ENCODE data around the gene ALPI.

ALPI gene

GRCh38 chr2:232460171-232460570 lies 4.2 kb downstream of the ALPI start:
- H4K20me1 ChIP-seq (ENCODE audit: insufficient read depth, low read length): peaks cover 7% of the 10 kb centered on the region; the same call in 1 of the 2 replicates
- TF ChIP-seq CTCF (IDR thresholded peaks at IDR 0.05; ENCODE audit: borderline replicate concordance, extremely low read depth, low read length, poor library complexity, severe bottlenecking): no peak
- TF ChIP-seq EZH2 (IDR thresholded peaks at IDR 0.05; ENCODE audit: borderline replicate concordance, low read depth, low read length, severe bottlenecking): no peak
- H3K27me3 ChIP-seq (ENCODE audit: insufficient read depth, low read length, poor library complexity): no peaks in the 10 kb centered on the region
- H3K36me3 ChIP-seq (ENCODE audit: insufficient read depth, low read length): no peaks in the 10 kb centered on the region
- no peak overlapping the region for H3K27ac ChIP-seq (ENCODE audit: low read length)
- H3K9ac ChIP-seq (ENCODE audit: low read depth, low read length): no peak overlapping the region
- no peaks in the 10 kb centered on the region for H3K4me1 ChIP-seq (ENCODE audit: insufficient read depth, low read length)
- H3K4me3 ChIP-seq (ENCODE audit: low read depth in 1 of 2, low read length in 2 of 2): no peak overlapping the region
- no peak for DNase-seq
- no peaks in the 10 kb centered on the region for H3K79me2 ChIP-seq (ENCODE audit: insufficient read depth, low read length)
- no peak for ATAC-seq (ENCODE audit: insufficient read depth, low read depth)
- no peak overlapping the region for H2AFZ ChIP-seq (ENCODE audit: low read depth, low read length)
- H3K9me3 ChIP-seq (ENCODE audit: insufficient read depth, low read length, severe bottlenecking): no peaks in the 10 kb centered on the region
- no peak overlapping the region for H3K4me2 ChIP-seq (ENCODE audit: insufficient read depth, low read length)

- Histone ChIP-seq H3K4me1 (ENCODE audit: insufficient read depth, low read length) (no peaks in the 10 kb centered on the region), H3K4me3 (ENCODE audit: low read depth in 1 of 2, low read length in 2 of 2) (no peak overlapping the region), H3K36me3 (ENCODE audit: insufficient read depth, low read length) (no peaks in the 10 kb centered on the region), H3K9me3 (ENCODE audit: insufficient read depth, low read length, severe bottlenecking) (no peaks in the 10 kb centered on the region), H4K20me1 (ENCODE audit: insufficient read depth, low read length) (no peaks in the 10 kb centered on the region), H3K27ac (ENCODE audit: low read length) (no peak overlapping the region), H3K27me3 (ENCODE audit: insufficient read depth, low read length, poor library complexity) (no peaks in the 10 kb centered on the region), H3K4me2 (ENCODE audit: insufficient read depth, low read length) (no peak overlapping the region), H3K9ac (ENCODE audit: low read depth, low read length) (no peak overlapping the region), H2AFZ (ENCODE audit: low read depth, low read length) (no peak overlapping the region), H3K79me2 (ENCODE audit: insufficient read depth, low read length) (no peaks in the 10 kb centered on the region)
- TF ChIP-seq CTCF (IDR thresholded peaks at IDR 0.05; ENCODE audit: borderline replicate concordance, extremely low read depth, low read length, poor library complexity, severe bottlenecking) (no peak), EZH2 (IDR thresholded peaks at IDR 0.05; ENCODE audit: borderline replicate concordance, low read depth, low read length, severe bottlenecking) (no peak)
- ATAC-seq (ENCODE audit: insufficient read depth, low read depth) (no peak), DNase-seq (no peak)
Measured at GRCh38 chr2:232463701-232464543, 8.0 kb downstream of the ALPI start.

DNA sequence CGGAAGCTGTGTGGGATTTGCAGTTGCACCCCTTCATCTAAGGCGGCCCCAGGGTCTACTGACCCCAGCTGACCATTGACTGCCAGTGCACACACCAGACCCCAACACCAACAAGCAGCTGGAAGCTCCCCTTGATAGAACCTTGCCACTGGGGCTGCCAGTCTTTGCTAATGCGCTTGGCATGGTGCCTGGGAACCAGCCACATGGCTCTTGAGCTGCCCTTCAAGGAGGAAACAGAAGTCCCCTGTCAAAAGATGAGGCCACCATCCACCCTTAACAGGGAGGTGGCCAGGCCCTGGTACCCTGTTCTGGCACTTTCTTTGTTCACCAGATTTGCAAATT lies 8.6 kb downstream of the ALPI start:
- no peaks in the 10 kb centered on the region for H3K36me3 ChIP-seq (ENCODE audit: insufficient read depth, low read length)
- H3K27ac ChIP-seq (ENCODE audit: low read length): no peak overlapping the region
- no peaks in the 10 kb centered on the region for H3K9me3 ChIP-seq (ENCODE audit: insufficient read depth, low read length, severe bottlenecking)
- H2AFZ ChIP-seq (ENCODE audit: low read depth, low read length): no peak overlapping the region
- H3K4me3 ChIP-seq (ENCODE audit: low read depth in 1 of 2, low read length in 2 of 2): no peak overlapping the region
- no peak for ATAC-seq (ENCODE audit: insufficient read depth, low read depth)
- no peaks in the 10 kb centered on the region for H3K79me2 ChIP-seq (ENCODE audit: insufficient read depth, low read length)
- no peak overlapping the region for H3K9ac ChIP-seq (ENCODE audit: low read depth, low read length)
- DNase-seq: no peak
- H3K27me3 ChIP-seq (ENCODE audit: insufficient read depth, low read length, poor library complexity): no peaks in the 10 kb centered on the region
- TF ChIP-seq EZH2 (IDR thresholded peaks at IDR 0.05; ENCODE audit: borderline replicate concordance, low read depth, low read length, severe bottlenecking) (no peak), CTCF (IDR thresholded peaks at IDR 0.05; ENCODE audit: borderline replicate concordance, extremely low read depth, low read length, poor library complexity, severe bottlenecking) (no peak)
- H4K20me1 ChIP-seq (ENCODE audit: insufficient read depth, low read length): no peaks in the 10 kb centered on the region
- no peaks in the 10 kb centered on the region for H3K4me1 ChIP-seq (ENCODE audit: insufficient read depth, low read length)
- H3K4me2 ChIP-seq (ENCODE audit: insufficient read depth, low read length): no peak overlapping the region

All from DND-41 (cell line).